Activated naive CD8-positive, alpha-beta T cell treated with anti-CD3 and anti-CD28 coated beads, Interleukin-2, amount 50 U/mL, for 16 hours (primary cell): ENCODE measurements around the gene CNTNAP1.
A peak's percentile ranks its signal among the peaks of the same experiment; 100 is the strongest.

Source experiments
- DNase-seq: peaks from one replicate; pipeline ENCODE4 v3.0.0-alpha.2; 2020; ENCODE audit warnings: low read depth, low spot score

Gene CNTNAP1

GRCh38 chr17:42670789-42671657, 11.3 kb upstream of the CNTNAP1 start:
- DNase-seq = no peak

- no peak for DNase-seq
These were observed 10.3 kb upstream of the CNTNAP1 start for GRCh38 chr17:42672038-42672437.

GRCh38 chr17:42673266-42673884, 9.0 kb upstream of the CNTNAP1 start:
- no peak for DNase-seq

DNA sequence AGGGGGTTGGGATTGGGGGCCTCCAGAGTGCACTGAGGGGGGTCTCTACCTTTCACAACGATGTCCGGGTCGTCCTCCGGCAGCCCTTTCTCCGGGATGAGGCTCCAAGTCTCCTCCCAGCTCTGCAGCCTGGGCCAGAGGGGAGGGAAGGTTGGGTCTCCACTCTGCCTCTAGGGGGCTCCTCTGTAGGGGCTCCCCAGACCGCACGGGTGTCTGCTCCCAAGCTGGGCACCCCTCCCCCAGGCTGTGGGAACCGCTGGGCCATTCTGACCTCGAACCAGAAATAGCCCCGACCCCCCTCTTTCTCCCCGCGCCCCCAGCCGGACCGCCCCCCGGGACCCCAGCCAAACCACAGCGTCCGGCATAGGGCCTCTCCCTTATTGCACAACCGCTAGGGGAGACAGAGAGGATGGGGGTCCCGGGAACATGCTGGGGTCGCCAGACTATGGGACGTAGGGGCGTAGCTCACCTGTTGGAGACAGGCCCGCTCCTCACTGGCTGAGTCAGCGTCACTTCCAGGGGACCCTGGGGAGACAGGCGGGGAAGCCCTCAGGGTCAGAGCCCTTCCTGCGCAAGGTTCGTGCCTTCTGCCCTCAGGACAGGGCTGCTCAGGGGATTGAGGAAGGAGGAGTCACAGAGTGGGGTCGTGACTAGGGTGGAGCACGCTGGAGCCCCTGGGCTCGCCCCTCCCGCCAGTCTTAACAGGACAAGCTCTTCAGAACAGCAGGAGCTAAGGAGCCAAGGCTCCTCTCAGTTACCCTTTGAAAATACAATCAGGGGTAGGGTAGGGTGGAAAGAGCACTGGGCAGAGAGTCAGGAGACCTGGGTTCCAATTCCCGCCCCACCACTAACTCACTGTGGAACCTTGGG, 8.2 kb upstream of the CNTNAP1 start:
- no peak for DNase-seq

DNA sequence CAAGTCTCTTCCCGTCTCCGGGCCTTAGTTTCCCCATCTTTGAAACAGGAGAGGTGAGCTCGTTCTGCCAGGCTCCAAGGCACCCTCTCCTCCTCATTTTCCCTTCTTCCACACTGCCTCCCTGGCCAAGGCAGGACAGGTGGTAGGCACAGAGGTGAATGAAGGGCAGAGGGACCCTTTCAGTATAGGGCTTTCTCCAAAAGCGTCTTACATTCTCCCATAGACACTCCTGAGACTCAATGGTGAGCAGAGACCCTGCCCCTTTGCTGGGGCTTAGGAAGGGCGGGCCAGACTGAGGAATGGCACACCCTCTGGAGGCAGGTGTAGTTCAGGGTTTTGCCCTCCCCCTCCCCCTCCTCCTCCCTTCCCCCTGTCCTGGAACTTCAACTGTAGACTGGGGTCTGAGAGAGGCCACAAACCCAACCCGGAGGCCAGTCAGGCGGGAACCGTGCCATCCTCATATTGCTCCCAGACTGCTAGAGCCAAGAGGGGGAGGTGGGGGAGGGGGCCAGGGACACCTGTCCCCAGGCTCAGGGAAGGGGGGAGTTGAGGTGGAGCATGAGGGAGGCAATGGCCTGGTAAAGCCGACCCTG, 7.5 kb upstream of the CNTNAP1 start:
- DNase-seq = no peak

GRCh38 chr17:42675348-42675964, 6.9 kb upstream of the CNTNAP1 start:
- no peak for DNase-seq

DNA sequence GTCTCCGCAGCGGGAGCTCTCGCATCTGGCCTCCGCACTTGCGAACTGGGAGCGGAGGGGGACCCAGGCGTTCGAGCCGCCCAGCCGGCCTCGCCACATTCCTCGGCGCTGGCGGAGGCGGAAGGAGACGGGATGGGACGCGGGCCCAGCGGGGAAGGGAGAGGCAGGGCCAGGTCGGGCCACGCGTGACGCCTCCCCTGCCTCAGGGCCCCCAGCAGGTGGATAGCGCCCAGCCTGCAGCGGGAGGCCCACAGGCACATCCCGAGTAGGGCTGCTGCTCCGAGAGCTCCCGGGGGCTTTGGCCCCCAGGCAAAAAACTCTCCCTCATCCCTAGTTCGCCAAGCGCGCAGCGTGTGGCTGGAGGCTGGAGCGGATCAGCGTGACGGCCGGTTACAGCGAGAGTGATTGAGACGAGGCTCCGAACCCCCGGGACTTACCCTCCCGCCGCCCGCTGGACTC, 6.3 kb upstream of the CNTNAP1 start:
- no peak for DNase-seq

DNA sequence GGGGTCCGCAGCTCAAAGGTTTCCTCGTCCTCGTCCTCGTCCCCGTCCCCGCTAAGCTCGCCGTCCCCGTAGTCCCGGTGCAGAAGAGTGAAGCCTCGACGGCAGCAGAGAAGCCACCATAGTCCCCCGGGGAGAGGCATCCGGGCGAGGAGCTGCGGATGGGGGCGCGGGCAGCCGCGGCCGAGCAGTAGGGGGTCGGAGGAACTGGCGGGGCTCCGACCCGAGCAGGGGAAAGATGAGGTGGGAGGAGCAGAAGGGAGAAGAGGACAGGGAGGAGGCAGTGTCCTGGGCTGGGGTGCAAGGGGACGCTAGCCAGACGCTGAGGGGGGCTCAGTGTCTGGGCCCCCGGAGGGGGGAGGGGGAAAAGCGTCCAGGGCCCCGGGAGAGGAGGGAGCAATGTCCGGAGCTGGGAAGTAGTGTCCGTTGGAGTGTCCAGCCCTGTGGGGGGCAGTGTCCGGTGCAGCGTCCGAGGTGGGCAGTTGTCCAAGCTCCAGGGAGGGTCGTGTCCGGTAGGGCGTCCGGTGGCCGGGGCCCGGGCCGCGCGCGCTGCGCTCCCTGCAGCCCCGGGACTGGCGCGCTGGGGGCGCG, 5.8 kb upstream of the CNTNAP1 start, which contains the start of gene PLEKHH3:
Gene PLEKHH3, minus strand, starts transcription at position 571 of the 588 bp plus-strand sequence. Its CDS starts 431 bp downstream, at position 140.
- DNase-seq = no peak

GRCh38 chr17:42677012-42677857, 5.1 kb upstream of the CNTNAP1 start:
- DNase-seq = peak; percentile 98

GRCh38 chr17:42677921-42678781, 4.2 kb upstream of the CNTNAP1 start:
- DNase-seq = peak; percentile 52

DNA sequence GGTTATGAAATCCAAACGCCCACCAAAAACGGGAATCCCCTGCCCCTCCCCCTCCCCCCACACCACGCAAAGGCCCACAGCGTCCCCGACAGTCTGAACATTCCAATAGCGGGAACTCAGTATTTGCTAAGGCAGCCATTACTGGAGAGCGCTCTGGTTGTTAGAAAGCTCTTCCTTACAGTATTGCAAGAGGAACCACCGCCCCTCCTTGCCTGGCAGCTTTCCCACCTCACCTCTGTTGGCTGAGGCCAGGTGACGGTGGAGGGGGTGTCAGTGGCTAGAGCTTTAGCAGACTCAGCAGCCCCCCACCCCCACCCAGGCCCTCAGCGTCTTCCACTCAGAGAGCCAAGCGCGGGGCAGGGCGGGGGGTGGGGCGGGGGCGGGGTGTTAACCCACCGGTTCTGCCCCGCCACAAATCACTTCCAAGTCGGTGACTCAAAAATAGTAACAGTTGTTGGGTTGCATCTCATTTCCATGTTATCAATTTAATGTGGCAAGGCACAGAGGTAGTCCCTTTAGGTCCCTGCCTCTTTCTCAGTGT, 3.3 kb upstream of the CNTNAP1 start:
- no peak for DNase-seq

DNA sequence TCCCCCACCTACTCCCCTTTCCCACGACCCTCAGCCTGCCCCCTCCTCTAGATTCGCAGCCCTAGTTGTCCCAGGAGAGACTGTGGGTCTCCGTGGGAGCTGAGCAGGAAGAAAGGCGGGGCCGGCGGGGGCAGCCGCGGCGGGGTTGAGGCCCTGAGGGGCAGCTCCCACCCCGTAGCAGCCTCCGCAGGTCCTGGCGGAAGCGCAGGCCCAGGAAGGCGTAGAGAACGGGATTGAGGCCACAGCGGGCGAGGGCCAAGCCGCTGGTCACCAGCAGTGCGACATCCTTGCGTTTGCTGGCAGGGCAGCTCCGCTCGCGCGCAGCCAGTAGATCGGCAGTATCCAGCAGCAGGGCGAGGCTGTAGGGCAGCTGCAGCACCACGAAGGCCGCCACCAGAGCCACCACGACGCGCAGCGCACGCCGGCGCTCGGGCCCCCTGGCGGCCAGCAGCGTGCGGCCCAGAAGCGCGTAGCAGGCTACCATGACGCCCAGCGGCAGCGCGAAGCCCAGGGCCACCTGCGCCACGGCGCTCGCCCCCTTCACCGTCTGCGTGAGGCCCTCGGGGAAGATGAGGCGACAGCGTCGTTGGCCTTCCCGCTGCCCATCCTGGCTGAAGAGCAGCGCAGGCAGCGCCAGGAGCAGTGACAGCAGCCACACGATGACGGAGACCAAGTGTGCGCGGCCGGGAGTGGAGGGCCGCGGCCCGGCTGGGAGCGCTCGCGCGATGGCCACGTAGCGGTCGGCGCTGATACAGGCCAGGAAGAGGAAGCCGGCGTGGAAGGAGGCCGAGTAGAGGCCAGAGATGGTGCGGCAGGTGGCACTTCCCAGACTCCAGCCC, 2.6 kb upstream of the CNTNAP1 start:
- DNase-seq = no peak

DNA sequence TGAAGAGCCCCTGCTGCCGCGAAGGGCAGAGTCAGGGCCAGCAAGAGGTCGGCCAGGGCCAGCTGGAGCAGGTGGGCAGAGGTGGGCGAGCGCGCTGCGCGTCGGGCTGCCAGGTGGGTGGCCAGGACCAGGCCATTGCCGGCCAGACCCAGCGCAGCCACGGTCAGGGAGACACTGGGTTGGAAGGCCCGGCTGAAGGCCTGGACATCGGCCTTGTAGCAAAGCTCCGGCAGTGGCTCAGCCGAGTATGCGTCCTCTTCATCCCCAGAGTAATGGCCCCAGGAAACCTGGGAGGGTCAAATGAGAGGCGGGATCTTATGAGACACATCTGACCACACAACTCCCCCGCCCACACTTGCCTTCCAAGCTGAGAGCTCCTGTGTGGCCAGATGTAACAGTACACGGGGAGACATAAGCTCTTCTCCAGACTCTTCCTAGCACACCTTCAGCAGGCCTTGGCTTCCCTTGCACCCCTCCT, 2.0 kb upstream of the CNTNAP1 start:
- DNase-seq = no peak

DNA sequence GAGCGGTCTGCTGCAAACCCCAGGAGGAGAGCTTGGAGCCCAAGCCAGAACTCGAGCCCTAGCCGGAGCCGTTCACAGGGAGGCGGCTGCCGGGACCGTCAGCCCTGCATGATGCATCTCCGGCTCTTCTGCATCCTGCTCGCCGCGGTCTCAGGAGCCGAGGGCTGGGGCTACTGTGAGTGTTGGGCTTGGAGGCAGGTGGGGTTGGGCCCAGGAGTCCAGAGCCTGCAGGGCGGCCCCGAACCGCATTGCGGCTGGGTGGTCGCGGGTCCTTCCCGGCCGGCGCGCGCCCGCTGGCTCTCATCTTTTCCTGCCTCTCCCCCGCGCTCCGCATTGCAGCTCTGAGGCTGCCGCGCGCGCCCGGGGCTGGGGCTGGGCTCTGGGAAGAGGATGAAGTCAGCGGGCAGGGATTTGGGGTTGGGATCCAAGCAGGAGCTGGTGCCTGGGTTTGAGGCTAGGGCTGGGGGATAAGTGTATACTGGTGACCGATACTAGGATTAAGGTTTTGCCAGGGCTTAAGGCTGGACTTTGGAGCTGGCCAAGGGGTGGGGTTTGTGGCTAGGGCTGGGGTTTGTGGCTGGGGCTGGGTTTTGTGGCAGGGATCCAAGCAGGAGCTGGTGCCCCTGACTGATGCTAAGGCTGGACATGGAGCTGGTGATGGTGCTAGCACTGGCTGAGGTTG, 532 bp downstream of the CNTNAP1 start:
- no peak for DNase-seq

- no peak for DNase-seq
These were observed 1.2 kb downstream of the CNTNAP1 start for GRCh38 chr17:42683407-42684034.

GRCh38 chr17:42684929-42685556, 2.7 kb downstream of the CNTNAP1 start:
- DNase-seq = no peak
